Endodermal cell (in vitro differentiated cells): ENCODE measurements around the gene FANCE. TPM values are rescaled to one million over a fixed set of nuclear protein-coding genes. Genes with fewer than 3 reads are reported as not detected.
A peak's percentile ranks its signal among the peaks of the same experiment; 100 is the strongest.

Source experiments
- DNase-seq: peaks from one replicate; pipeline ENCODE4 v3.0.0-alpha.2; 2017
- H3K27ac ChIP-seq: 2 replicates; pipeline ENCODE4 v1.5.1; 2013; ENCODE audit warnings: mild to moderate bottlenecking, low read depth, low read length, moderate library complexity
- H3K27me3 ChIP-seq: 2 replicates; pipeline ENCODE4 v1.6.1; 2013; ENCODE audit warnings: mild to moderate bottlenecking, low read length, moderate library complexity; ENCODE audit not compliant: insufficient read depth, control insufficient read depth, poor library complexity, severe bottlenecking
- H3K36me3 ChIP-seq: 2 replicates; pipeline ENCODE4 v1.7.0; 2013; ENCODE audit warnings: mild to moderate bottlenecking, low read length, moderate library complexity; ENCODE audit not compliant: control insufficient read depth, insufficient read depth
- H3K4me1 ChIP-seq: one replicate; pipeline ENCODE4 v1.7.0; 2013; ENCODE audit warnings: low read length; ENCODE audit not compliant: control insufficient read depth, insufficient read depth
- H3K4me3 ChIP-seq: 2 replicates; pipeline ENCODE4 v1.5.1; 2013; ENCODE audit warnings: mild to moderate bottlenecking, low read length, moderate library complexity
- H3K9ac ChIP-seq: 2 replicates; pipeline ENCODE4 v1.6.1; 2013; ENCODE audit warnings: mild to moderate bottlenecking, low read length, moderate library complexity; ENCODE audit not compliant: poor library complexity, severe bottlenecking; ENCODE audit errors: extremely low read depth
- H3K9me3 ChIP-seq: 2 replicates; pipeline ENCODE4 v1.6.1; 2013; ENCODE audit warnings: mild to moderate bottlenecking, low read length, moderate library complexity; ENCODE audit not compliant: control insufficient read depth
- H3K27ac Mint-ChIP-seq: 2 replicates; pipeline ENCODE4 v1.8.0; 2020; ENCODE audit warnings: mixed read lengths
- H3K27me3 Mint-ChIP-seq: 2 replicates; pipeline ENCODE4 v1.8.0; 2021; ENCODE audit warnings: mild to moderate bottlenecking, mixed read lengths; ENCODE audit not compliant: insufficient read depth
- H3K36me3 Mint-ChIP-seq: 2 replicates; pipeline ENCODE4 v1.8.0; 2020; ENCODE audit warnings: low read depth, mixed read lengths
- H3K4me1 Mint-ChIP-seq: 2 replicates; pipeline ENCODE4 v1.8.0; 2020; ENCODE audit warnings: mixed read lengths
- H3K4me3 Mint-ChIP-seq: 2 replicates; pipeline ENCODE4 v1.8.0; 2020; ENCODE audit warnings: mild to moderate bottlenecking, moderate library complexity, mixed read lengths
- H3K9me3 Mint-ChIP-seq: 2 replicates; pipeline ENCODE4 v1.8.0; 2020; ENCODE audit warnings: mild to moderate bottlenecking, mixed read lengths
- WGBS, 2 experiments: methylation state at CpG; one replicate each; pipeline versions ENCODE4 v1.1.5 to v1.1.7; 2013; ENCODE audit warnings: missing lambda C conversion rate in 2 of 2, mixed read lengths in 1 of 2; ENCODE audit not compliant: insufficient coverage in 1 of 2, insufficient read length in 1 of 2; 5-methylcytosine and 5-hydroxymethylcytosine counted together
- total RNA-seq, 2 donors: library from RNA; stranded (reverse); fragmentation: NEBNext Ultra II Directional in 1 of 2; extraction: Animal tissue kit (Norgen Biotek cat#: 25700) in 1 of 2; gene quantifications; 2 replicates in 1 of 2; 3 replicates in 1 of 2; pipeline ENCODE4 v1.2.1, GENCODE V29; 2021
- TF ChIP-seq, protein P1 (sequence below): fragments of 200-600 bp; sonication (generic); conservative IDR thresholded peaks from 2 replicates; pipeline ENCODE4 v1.5.0; 2021; ENCODE audit warnings: antibody characterized with exemption, mild to moderate bottlenecking

FANCE gene
- total RNA-seq, 2 donors from 2014 or later = 13.5 to 16.4 TPM

- peaks cover 4% of the 10 kb centered on the region for H3K4me1 Mint-ChIP-seq
Measured at GRCh38 chr6:35406711-35407485, 45.2 kb upstream of the FANCE start.

GRCh38 chr6:35409245-35409644 lies 42.9 kb upstream of the FANCE start:
- Histone ChIP-seq H3K27me3 (no peaks in the 10 kb centered on the region), H3K9me3 (no peaks in the 10 kb centered on the region), H3K36me3 (no peaks in the 10 kb centered on the region), H3K4me1 (no peaks in the 10 kb centered on the region), H3K27ac (no peak overlapping the region), H3K9ac (no peak overlapping the region), H3K4me3 (no peak overlapping the region)
- H3K36me3 Mint-ChIP-seq = peaks cover 3% of the 10 kb centered on the region
- 96% methylated on average over 2 of the region's 5 CpGs; no CpG with 5 or more reads in 1 of the 2 experiments for WGBS, 2 experiments
- H3K4me3 Mint-ChIP-seq = no peak overlapping the region
- H3K9me3 Mint-ChIP-seq = no peaks in the 10 kb centered on the region
- H3K4me1 Mint-ChIP-seq = no peaks in the 10 kb centered on the region
- no peak for DNase-seq
- H3K27me3 Mint-ChIP-seq = no peaks in the 10 kb centered on the region
- TF ChIP-seq, protein P1, sequence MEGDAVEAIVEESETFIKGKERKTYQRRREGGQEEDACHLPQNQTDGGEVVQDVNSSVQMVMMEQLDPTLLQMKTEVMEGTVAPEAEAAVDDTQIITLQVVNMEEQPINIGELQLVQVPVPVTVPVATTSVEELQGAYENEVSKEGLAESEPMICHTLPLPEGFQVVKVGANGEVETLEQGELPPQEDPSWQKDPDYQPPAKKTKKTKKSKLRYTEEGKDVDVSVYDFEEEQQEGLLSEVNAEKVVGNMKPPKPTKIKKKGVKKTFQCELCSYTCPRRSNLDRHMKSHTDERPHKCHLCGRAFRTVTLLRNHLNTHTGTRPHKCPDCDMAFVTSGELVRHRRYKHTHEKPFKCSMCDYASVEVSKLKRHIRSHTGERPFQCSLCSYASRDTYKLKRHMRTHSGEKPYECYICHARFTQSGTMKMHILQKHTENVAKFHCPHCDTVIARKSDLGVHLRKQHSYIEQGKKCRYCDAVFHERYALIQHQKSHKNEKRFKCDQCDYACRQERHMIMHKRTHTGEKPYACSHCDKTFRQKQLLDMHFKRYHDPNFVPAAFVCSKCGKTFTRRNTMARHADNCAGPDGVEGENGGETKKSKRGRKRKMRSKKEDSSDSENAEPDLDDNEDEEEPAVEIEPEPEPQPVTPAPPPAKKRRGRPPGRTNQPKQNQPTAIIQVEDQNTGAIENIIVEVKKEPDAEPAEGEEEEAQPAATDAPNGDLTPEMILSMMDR = no peak
- no peak overlapping the region for H3K27ac Mint-ChIP-seq

More at GRCh38 chr6:35406711-35407485, 45.2 kb upstream of the FANCE start:
- Mint-ChIP-seq H3K27me3 (no peaks in the 10 kb centered on the region), H3K9me3 (no peaks in the 10 kb centered on the region), H3K27ac (peak overlapping the region; percentile 48), H3K36me3 (peaks cover 3% of the 10 kb centered on the region), H3K4me3 (no peak overlapping the region)
- H3K9ac ChIP-seq = no peak overlapping the region
- no peaks in the 10 kb centered on the region for H3K9me3 ChIP-seq
- no peaks in the 10 kb centered on the region for H3K36me3 ChIP-seq
- TF ChIP-seq, protein P1 = no peak
- H3K27ac ChIP-seq = no peak overlapping the region
- no peaks in the 10 kb centered on the region for H3K27me3 ChIP-seq
- 91 to 94% methylated on average over 13 to 20 of the region's 20 CpGs for WGBS, 2 experiments
- no peaks in the 10 kb centered on the region for H3K4me1 ChIP-seq
- DNase-seq = no peak
- no peak overlapping the region for H3K4me3 ChIP-seq

DNA sequence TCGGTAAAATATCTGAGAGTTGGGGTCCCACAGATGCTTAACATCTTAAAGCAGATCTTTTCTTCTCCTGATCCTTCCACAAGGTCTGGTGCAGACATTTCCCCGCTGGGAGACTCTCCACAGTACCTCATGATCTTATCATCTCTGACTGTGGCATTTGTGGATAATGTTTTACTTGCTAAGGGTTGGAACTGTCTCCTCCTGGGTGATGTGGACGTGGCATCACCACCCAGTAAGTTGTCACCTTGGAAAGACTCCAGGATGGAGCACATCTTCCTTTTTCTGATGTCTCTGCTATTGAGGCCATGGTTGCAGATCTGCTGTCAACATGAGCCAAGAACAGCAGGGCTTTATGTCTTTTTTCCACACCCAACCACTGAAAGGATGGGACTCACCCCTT lies 42.0 kb upstream of the FANCE start:
- Histone ChIP-seq H3K9ac (no peak overlapping the region), H3K36me3 (no peaks in the 10 kb centered on the region), H3K4me1 (no peaks in the 10 kb centered on the region), H3K9me3 (no peaks in the 10 kb centered on the region), H3K27ac (no peak overlapping the region), H3K27me3 (no peaks in the 10 kb centered on the region), H3K4me3 (no peak overlapping the region)
- H3K9me3 Mint-ChIP-seq = no peaks in the 10 kb centered on the region
- TF ChIP-seq, protein P1 = no peak
- DNase-seq = no peak
- H3K36me3 Mint-ChIP-seq = peaks cover 3% of the 10 kb centered on the region
- H3K27me3 Mint-ChIP-seq = no peaks in the 10 kb centered on the region
- 0 to 64% methylated on average over 1 to 3 of the region's 3 CpGs for WGBS, 2 experiments
- H3K4me1 Mint-ChIP-seq = peaks cover 5% of the 10 kb centered on the region
- no peak overlapping the region for H3K27ac Mint-ChIP-seq
- H3K4me3 Mint-ChIP-seq = no peak overlapping the region
